K562 (cell line): Measurements from ENCODE around the gene ORC2. TPM values are rescaled to one million over a fixed set of nuclear protein-coding genes. Genes with fewer than 3 reads are reported as not detected.

Source experiments
- ATAC-seq: fragments of 200-7000 bp; cut with Tn5 transposase; 3 replicates; pipeline ENCODE4 v1.9.1; 2020; ENCODE audit warnings: moderate library complexity
- BruUV-seq: library from RNA; stranded (reverse); fragments of 400-500 nt; replicated peaks from 2 replicates; lab custom pipeline; 2021; lab: Mats Ljungman, UMichigan
- CTCF ChIA-PET: fragments of 300-600 bp; formaldehyde crosslinking; extraction: SDS; loops from one replicate; lab custom pipeline; 2021; ENCODE audit warnings: low intra/inter-chr PET ratio; lab: Yijun Ruan, JAX
- POLR2A ChIA-PET: fragments of 300-600, 350-650 bp; sonication (Branson Sonifier 250); formaldehyde crosslinking; extraction: SDS; loops from one replicate; lab custom pipeline; 2021; ENCODE audit warnings: antibody characterized with exemption, inconsistent platforms; lab: Yijun Ruan, JAX
- DNase-seq, 4 experiments: peaks; one replicate each; pipeline versions ENCODE4 v3.0.0 to v3.0.0-alpha.2; 2011 to 2018; ENCODE audit warnings: low spot score in 3 of 4, mixed read lengths in 3 of 4; ENCODE audit errors: extremely low read depth in 1 of 4
- FAIRE-seq: peaks from 2 replicates; lab custom pipeline; 2011; peaks lifted over from hg19 to GRCh38; lab: Jason Lieb, UNC
- H2AFZ ChIP-seq: 2 replicates; pipeline ENCODE4 v1.6.0; 2011; ENCODE audit warnings: low read depth, low read length, control low read depth, inconsistent platforms
- H3K27ac ChIP-seq: fragments of 200-600 bp; 3 replicates; pipeline ENCODE4 v1.8.0; 2011; ENCODE audit warnings: low read depth, mild to moderate bottlenecking, control low read depth, inconsistent platforms, low read length, moderate library complexity, mixed read lengths; ENCODE audit errors: extremely low read depth
- H3K27me3 ChIP-seq, 2 experiments: fragments of 300-600 bp in 1 of 2; 2 replicates in 1 of 2; 3 replicates in 1 of 2; pipeline versions ENCODE4 v1.6.0 to v1.8.0; 2011; ENCODE audit warnings: inconsistent platforms in 2 of 2, low read length in 2 of 2, mild to moderate bottlenecking in 1 of 2, mixed read lengths in 1 of 2, moderate library complexity in 1 of 2; ENCODE audit not compliant: control insufficient read depth in 2 of 2, insufficient read depth in 2 of 2
- H3K36me3 ChIP-seq: fragments of 300-600 bp; 3 replicates; pipeline ENCODE4 v1.8.0; 2011; ENCODE audit warnings: mild to moderate bottlenecking, low read length, inconsistent platforms; ENCODE audit not compliant: control insufficient read depth, insufficient read depth
- H3K4me1 ChIP-seq, 2 experiments: fragments of 200-600 bp in 1 of 2; replicated peaks in 1 of 2; 2 replicates in 1 of 2; 3 replicates in 1 of 2; pipeline versions ENCODE4 v1.5.1 to v1.8.0; 2011; ENCODE audit warnings: inconsistent platforms in 2 of 2, low read length in 2 of 2, mild to moderate bottlenecking in 1 of 2, mixed read lengths in 1 of 2, moderate library complexity in 1 of 2; ENCODE audit not compliant: control insufficient read depth in 2 of 2, insufficient read depth in 2 of 2
- H3K4me2 ChIP-seq: 2 replicates; pipeline ENCODE4 v1.6.1; 2011; ENCODE audit warnings: low read length, control low read depth, inconsistent platforms, mixed read lengths; ENCODE audit not compliant: insufficient read depth
- H3K4me3 ChIP-seq: fragments of 200-600 bp; sonication (generic), shearing (Covaris generic); 2 replicates; pipeline ENCODE4 v1.5.1; 2016; ENCODE audit warnings: control low read depth, inconsistent platforms
- H3K79me2 ChIP-seq: fragments of 200-600 bp; 3 replicates; pipeline ENCODE4 v1.8.0; 2011; ENCODE audit warnings: low read length, inconsistent platforms; ENCODE audit not compliant: control insufficient read depth, insufficient read depth
- H3K9ac ChIP-seq, 2 experiments: 2 replicates each; pipeline versions ENCODE4 v1.6.0 to v1.6.1; 2011; ENCODE audit warnings: low read depth in 2 of 2, low read length in 2 of 2, control low read depth in 1 of 2, inconsistent platforms in 1 of 2, mild to moderate bottlenecking in 1 of 2, mixed read lengths in 1 of 2; ENCODE audit not compliant: insufficient read depth in 1 of 2
- H3K9me1 ChIP-seq: one replicate; pipeline ENCODE4 v1.6.0; 2011; ENCODE audit warnings: inconsistent platforms, mild to moderate bottlenecking, low read length, moderate library complexity; ENCODE audit not compliant: control insufficient read depth, insufficient read depth
- H3K9me3 ChIP-seq: replicated peaks from 2 replicates; pipeline ENCODE4 v1.5.1; 2011; ENCODE audit warnings: low read depth, low read length, inconsistent platforms; ENCODE audit not compliant: control insufficient read depth, insufficient read depth
- H4K20me1 ChIP-seq: replicated peaks from 2 replicates; pipeline ENCODE4 v1.6.1; 2011; ENCODE audit warnings: low read length, inconsistent platforms, mixed read lengths; ENCODE audit not compliant: control insufficient read depth, insufficient read depth
- BHLHE40 ChIP-seq: IDR thresholded peaks from 2 replicates; pipeline ENCODE4 v1.6.1; 2011; ENCODE audit warnings: low read length, improper control_type of control experiment
- CEBPB ChIP-seq: fragments of 450-650 bp; IDR thresholded peaks from 2 replicates; pipeline ENCODE4 v1.6.1; 2016; ENCODE audit warnings: missing genetic modification characterization, missing compliant biosample characterization
- CTBP1 ChIP-seq: fragments of 450-650 bp; IDR thresholded peaks from 2 replicates; pipeline ENCODE4 v1.6.1; 2016; ENCODE audit warnings: borderline replicate concordance
- DDX20 ChIP-seq: fragments of 450-650 bp; IDR thresholded peaks from 2 replicates; pipeline ENCODE4 v1.6.1; 2016; ENCODE audit warnings: missing genetic modification characterization, low read depth, mild to moderate bottlenecking, missing compliant biosample characterization, moderate library complexity
- FOXK1 ChIP-seq: sonication (generic); formaldehyde crosslinking; IDR thresholded peaks from 2 replicates; pipeline ENCODE4 v1.8.0; 2022; ENCODE audit warnings: missing genetic modification reagents, mild to moderate bottlenecking, borderline replicate concordance
- GABPB2 ChIP-seq: fragments of 250-450 bp; sonication (Bioruptor Pico); conservative IDR thresholded peaks from 2 replicates; pipeline ENCODE4 v1.5.1; 2021; ENCODE audit warnings: mild to moderate bottlenecking
- MTA3 ChIP-seq: fragments of 450-650 bp; formaldehyde crosslinking; IDR thresholded peaks from 2 replicates; pipeline ENCODE4 v1.6.1; 2017; ENCODE audit warnings: mild to moderate bottlenecking, borderline replicate concordance
- NEUROD1 ChIP-seq: fragments of 150-350 bp; IDR thresholded peaks from 2 replicates; pipeline ENCODE4 v1.6.1; 2014; ENCODE audit warnings: borderline replicate concordance, low read length, low read depth; ENCODE audit not compliant: partially characterized antibody
- NFYB ChIP-seq: IDR thresholded peaks from 2 replicates; pipeline ENCODE4 v1.6.1; 2011; ENCODE audit warnings: mild to moderate bottlenecking, moderate library complexity; ENCODE audit not compliant: insufficient read length; ENCODE audit errors: extremely low read depth
- NR2F6 ChIP-seq: fragments of 450-650 bp; formaldehyde crosslinking; IDR thresholded peaks from 2 replicates; pipeline ENCODE4 v1.4.0; 2020; ENCODE audit warnings: mild to moderate bottlenecking
- NR4A1 ChIP-seq, 2 experiments: fragments of 250-450 bp in 1 of 2; fragments of 450-650 bp in 1 of 2; sonication (Bioruptor Pico) in 1 of 2; IDR thresholded peaks; 2 replicates each; pipeline versions ENCODE4 v1.4.0 to v1.6.1; 2016 to 2020; ENCODE audit warnings: mild to moderate bottlenecking in 2 of 2, missing compliant biosample characterization in 1 of 2, missing genetic modification characterization in 1 of 2, moderate library complexity in 1 of 2
- PCBP1 ChIP-seq: fragments of 200-400 bp; formaldehyde crosslinking; IDR thresholded peaks from 2 replicates; pipeline ENCODE4 v1.6.1; 2018; ENCODE audit warnings: mild to moderate bottlenecking, low read depth, low read length; ENCODE audit not compliant: poor library complexity, severe bottlenecking
- POLR2AphosphoS2 ChIP-seq: IDR thresholded peaks from 2 replicates; pipeline ENCODE4 v1.6.1; 2012; ENCODE audit warnings: low read length, improper control_type of control experiment
- TEAD1 ChIP-seq, 2 experiments: fragments of 450-650 bp in 1 of 2; sonication (generic) in 1 of 2; formaldehyde crosslinking; IDR thresholded peaks; 2 replicates each; pipeline versions ENCODE4 v1.4.0 to v1.8.0; 2020 to 2022; ENCODE audit warnings: mild to moderate bottlenecking in 2 of 2, missing genetic modification reagents in 1 of 2
- ZFP36 ChIP-seq: fragments of 150-350 bp; IDR thresholded peaks from 2 replicates; pipeline ENCODE4 v1.6.1; 2018; ENCODE audit warnings: low read length, low read depth; ENCODE audit not compliant: partially characterized antibody
- ZNF124 ChIP-seq: sonication (generic); formaldehyde crosslinking; IDR thresholded peaks from 2 replicates; pipeline ENCODE4 v1.8.1; 2022; ENCODE audit warnings: missing genetic modification reagents
- ZNF134 ChIP-seq: fragments of 250-450 bp; sonication (Bioruptor Pico); conservative IDR thresholded peaks from 2 replicates; pipeline ENCODE4 v1.4.0; 2020
- ZNF174 ChIP-seq: fragments of 250-450 bp; sonication (Bioruptor Pico); IDR thresholded peaks from 2 replicates; pipeline ENCODE4 v1.4.0; 2020; ENCODE audit warnings: mild to moderate bottlenecking
- ZNF354B ChIP-seq: fragments of 250-450 bp; sonication (Bioruptor Pico); IDR thresholded peaks from 2 replicates; pipeline ENCODE4 v1.4.0; 2020
- ZNF584 ChIP-seq: fragments of 200-800 bp; sonication (Bioruptor generic); IDR thresholded peaks from 2 replicates; pipeline ENCODE4 v1.6.1; 2016; ENCODE audit warnings: low read depth, mild to moderate bottlenecking, missing genetic modification characterization, missing compliant biosample characterization
- ZNF830 ChIP-seq: fragments of 250-450 bp; sonication (Bioruptor Pico); IDR thresholded peaks from 2 replicates; pipeline ENCODE4 v1.5.0; 2021; ENCODE audit warnings: mild to moderate bottlenecking
- WGBS: fragments of 100-300 bp; shearing (Covaris generic); methylation state at CpG from one replicate; pipeline ENCODE4 v1.1.6; 2016; ENCODE audit warnings: low coverage, mixed read lengths; ENCODE audit not compliant: insufficient coverage; ENCODE audit errors: missing lambda C conversion rate; 5-methylcytosine and 5-hydroxymethylcytosine counted together
- in situ Hi-C: fragments of 300-500 bp; cut with MboI; formaldehyde crosslinking; loops from 4 replicates; pipeline ENCODE4 v1.15.0; 2018; ENCODE audit warnings: inconsistent platforms, mixed read lengths
- intact Hi-C: fragments of 100-400 bp; cut with micrococcal nuclease; formaldehyde crosslinking; loops from 2 replicates; pipeline ENCODE4 v1.14.2; 2022
- polyA plus RNA-seq, 8 experiments: library from polyadenylated mRNA; depleted of rRNA in 4 of 8; stranded (reverse) in 5 of 8; unstranded in 3 of 8; fragments of >200 nt; fragmentation: Nextera tagmentation in 2 of 8; fragmentation: Illumina TruSeq in 1 of 8; extraction: Ambion mirVana in 2 of 8; extraction: Trizol in 1 of 8; gene quantifications; 2 replicates each; pipeline versions ENCODE4 v1.2.1 to v1.2.3, GENCODE V29; 2011 to 2014; ENCODE audit warnings: inconsistent platforms in 1 of 8, missing spikeins in 1 of 8
- total RNA-seq, 7 experiments: library from RNA; depleted of rRNA in 6 of 7; stranded (reverse); fragments of >200 nt in 6 of 7; fragmentation: Illumina TruSeq in 2 of 7; extraction: Trizol in 2 of 7; gene quantifications; 2 replicates each; pipeline versions ENCODE4 v1.2.1 to v1.2.3, GENCODE V29; 2011 to 2021; ENCODE audit warnings: low replicate concordance in 1 of 7
- TF ChIP-seq, protein P1 (sequence below), 2 experiments: fragments of 450-650 bp; conservative IDR thresholded peaks; 2 replicates each; pipeline ENCODE4 v1.6.1; 2017; ENCODE audit warnings: mild to moderate bottlenecking in 2 of 2, moderate library complexity in 2 of 2

The ORC2 gene
- total and polyA plus RNA-seq, 9 of the 15 experiments (the other 6 are each of a cell fraction or from before 2014, with no cell fraction given): 5.6 to 41.1 (median 19.0) TPM

DNA sequence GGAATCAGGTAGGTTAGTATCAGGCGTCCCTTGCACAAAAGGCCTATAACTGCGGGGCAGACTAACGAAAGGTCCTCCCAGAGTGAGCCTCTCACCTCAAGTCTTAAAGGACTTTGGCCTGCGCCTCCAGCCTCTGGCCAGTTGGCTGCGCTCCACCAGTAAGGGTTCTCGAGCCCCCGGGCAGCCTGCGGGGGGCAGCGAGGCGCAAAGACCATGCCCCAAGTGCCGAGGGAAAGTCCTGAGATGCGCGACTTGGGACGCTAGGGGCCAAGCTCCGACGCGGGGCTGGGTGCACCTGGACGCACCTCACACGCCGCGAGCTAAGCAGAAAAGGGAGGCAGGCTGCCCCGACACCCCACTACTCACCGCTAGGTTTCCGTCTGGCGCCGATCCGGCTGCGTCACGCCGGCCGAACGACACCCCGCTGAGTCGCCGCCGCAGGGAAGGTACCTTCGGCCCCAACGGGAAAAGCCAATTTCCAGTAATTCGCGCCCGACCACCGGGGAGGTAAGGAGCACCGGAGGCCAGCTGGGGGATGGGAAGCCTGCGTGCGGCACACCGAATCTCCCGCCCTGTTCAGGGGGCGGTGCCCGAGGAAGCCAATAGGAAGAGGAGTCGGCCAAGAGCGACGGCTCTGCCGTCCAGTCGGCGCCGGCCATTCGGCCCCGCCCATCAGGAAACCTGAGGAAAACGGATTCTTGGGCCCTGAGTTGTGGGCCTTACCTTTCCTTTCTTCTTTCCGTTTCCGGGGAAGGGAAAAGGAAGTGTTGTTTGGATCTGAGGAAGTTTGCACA lies at the start of gene ORC2 (continued):
- no peak for TF ChIP-seq GABPB2 (CRISPR knock-in tag)
- TF ChIP-seq BHLHE40: peak; percentile 42; the same call in 1 of the 2 replicates
- TF ChIP-seq ZNF134: no peak
- TF ChIP-seq POLR2AphosphoS2: no peak
- TF ChIP-seq PCBP1: no peak
- no peak for TF ChIP-seq ZNF354B (CRISPR knock-in tag)
- peak; percentile 81 for TF ChIP-seq NFYB
- 0 out of 2 replicates have a peak, but pooled peaks have one; percentile 77 for TF ChIP-seq FOXK1 (CRISPR knock-in tag)
- no peak for TF ChIP-seq ZNF830
- TF ChIP-seq NEUROD1: peak; percentile 66
- no peak for TF ChIP-seq ZNF584
- TF ChIP-seq, all 486 proteins: peak for 136

DNA sequence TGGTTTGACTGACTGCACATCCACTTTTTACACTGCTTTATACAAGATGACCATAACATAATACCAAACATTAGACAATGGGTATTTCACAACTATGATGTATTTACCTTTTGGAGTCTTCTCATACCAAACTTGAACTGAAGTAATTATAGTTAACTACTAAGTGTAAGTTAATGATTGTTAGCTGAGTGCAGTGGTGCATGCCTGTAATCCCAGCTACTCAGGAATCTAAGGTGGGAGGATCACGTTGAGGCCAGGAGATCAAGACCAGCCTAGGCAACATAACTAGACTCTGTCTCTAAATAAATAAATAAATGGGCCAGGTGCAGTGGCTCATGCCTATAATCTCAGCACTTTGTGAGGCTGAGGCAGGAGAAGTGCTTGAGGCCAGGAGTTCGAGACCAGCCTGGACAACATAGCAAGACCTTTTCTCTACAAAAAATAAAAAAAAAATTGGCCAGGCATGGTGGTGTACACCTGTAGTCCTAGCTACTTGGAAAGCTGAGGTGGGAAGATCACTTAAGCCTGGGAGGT lies 44.9 kb upstream of the ORC2 start:
- Histone ChIP-seq H3K9me1 (no peaks in the 10 kb centered on the region), H3K27ac (no peak overlapping the region), H3K4me1 (no peaks in the 10 kb centered on the region), H3K4me3 (no peak overlapping the region), H3K9ac (no peak overlapping the region), H3K79me2 (no peaks in the 10 kb centered on the region), H3K36me3 (peaks cover 53% of the 10 kb centered on the region), H4K20me1 (no peaks in the 10 kb centered on the region), H3K27me3 (no peaks in the 10 kb centered on the region), H3K9me3 (no peaks in the 10 kb centered on the region), H3K4me2 (no peak overlapping the region), H2AFZ (no peak overlapping the region)
- 83% methylated on average over 2 of the region's 2 CpGs for WGBS
- BruUV-seq: no TSS peak
- DNase-seq: no peak
- ChIA-PET CTCF (no interaction called here), POLR2A (no interaction called here)
- no peak for ATAC-seq
- no peak for FAIRE-seq
- in situ Hi-C loops (no loop called here), intact Hi-C loops (no loop called here)
- TF ChIP-seq DDX20: no peak
- no peak for TF ChIP-seq NR4A1 (CRISPR knock-in tag; IDR thresholded peaks at IDR 0.05)
- no peak for TF ChIP-seq NR4A1 (tag; IDR thresholded peaks at IDR 0.05)
- TF ChIP-seq NR2F6: no peak
- no peak for TF ChIP-seq ZNF174 (CRISPR knock-in tag)
- TF ChIP-seq CEBPB (tag): no peak
- TF ChIP-seq, protein P1, sequence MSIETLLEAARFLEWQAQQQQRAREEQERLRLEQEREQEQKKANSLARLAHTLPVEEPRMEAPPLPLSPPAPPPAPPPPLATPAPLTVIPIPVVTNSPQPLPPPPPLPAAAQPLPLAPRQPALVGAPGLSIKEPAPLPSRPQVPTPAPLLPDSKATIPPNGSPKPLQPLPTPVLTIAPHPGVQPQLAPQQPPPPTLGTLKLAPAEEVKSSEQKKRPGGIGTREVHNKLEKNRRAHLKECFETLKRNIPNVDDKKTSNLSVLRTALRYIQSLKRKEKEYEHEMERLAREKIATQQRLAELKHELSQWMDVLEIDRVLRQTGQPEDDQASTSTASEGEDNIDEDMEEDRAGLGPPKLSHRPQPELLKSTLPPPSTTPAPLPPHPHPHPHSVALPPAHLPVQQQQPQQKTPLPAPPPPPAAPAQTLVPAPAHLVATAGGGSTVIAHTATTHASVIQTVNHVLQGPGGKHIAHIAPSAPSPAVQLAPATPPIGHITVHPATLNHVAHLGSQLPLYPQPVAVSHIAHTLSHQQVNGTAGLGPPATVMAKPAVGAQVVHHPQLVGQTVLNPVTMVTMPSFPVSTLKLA (conservative IDR thresholded peaks at IDR 0.05): no peak
- TF ChIP-seq TEAD1 (CRISPR knock-in tag; IDR thresholded peaks at IDR 0.05): no peak
- TF ChIP-seq NFYB: no peak
- no peak for TF ChIP-seq ZNF124 (CRISPR knock-in tag)
- TF ChIP-seq ZFP36: no peak
- TF ChIP-seq MTA3: no peak
- TF ChIP-seq CTBP1: no peak
